Eye (tissue), 1 donor: Measurements from ENCODE around the gene ITGAV.

Experiments used
- DNase-seq: peaks from one replicate; pipeline ENCODE4 v3.0.0-alpha.2; 2015

ITGAV gene

DNA sequence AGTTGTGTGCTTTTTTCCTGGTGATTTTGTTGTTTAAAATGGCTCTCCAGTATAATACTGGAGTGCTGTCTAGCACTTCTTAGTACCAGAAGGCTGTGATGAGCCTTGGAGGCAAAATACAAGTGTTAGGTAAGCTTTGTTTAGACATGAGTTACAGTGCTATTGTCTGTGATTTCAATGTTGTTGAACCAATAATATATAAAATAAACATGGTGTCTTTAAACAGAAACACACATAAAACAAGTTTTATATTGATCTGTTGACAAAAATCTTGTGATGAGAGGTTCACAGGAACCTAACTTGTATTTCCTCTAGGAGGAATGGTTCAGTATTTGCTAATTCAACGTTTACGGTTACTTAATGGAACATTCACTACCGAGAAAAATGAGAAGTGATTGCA lies 99.0 kb downstream of the ITGAV start:
- DNase-seq: no peak

DNA sequence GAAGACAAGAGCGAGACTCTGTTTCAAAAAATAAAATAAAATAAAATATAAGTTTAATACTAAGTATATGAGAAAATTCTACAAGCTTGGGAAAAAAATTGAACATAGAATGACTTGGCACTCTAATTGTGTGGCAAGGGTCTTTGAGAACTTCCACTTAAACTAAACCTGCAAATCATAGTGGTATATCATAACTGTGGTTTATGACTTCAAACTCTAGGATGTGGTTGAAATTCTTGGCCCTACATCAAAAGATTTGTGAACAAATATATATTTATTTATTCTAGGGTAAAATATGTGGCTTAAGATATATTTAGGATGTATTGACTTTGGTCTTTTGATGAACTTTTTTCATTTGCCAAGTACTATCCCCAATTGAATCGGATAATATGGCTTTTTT lies 100.9 kb downstream of the ITGAV start:
- no peak for DNase-seq

DNA sequence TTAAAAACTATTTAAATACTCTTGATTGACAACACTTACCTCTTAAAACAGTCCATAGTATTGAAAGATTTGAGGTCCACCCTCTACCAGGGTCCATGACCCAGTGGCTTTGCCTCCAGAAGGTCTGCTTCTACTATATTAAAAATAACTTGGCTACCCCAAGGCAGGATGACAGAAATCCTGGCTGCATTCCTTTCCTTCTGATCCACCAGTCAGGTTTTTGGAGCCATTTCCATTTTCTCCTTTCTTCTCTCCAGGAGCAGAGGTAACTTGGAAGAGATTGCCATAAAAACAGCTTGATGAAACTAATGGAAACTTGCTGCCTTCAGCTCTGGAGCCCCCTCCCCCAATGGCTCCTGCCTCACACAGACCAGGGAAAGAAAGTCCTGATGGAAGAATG lies 101.4 kb downstream of the ITGAV start:
- DNase-seq: no peak

DNA sequence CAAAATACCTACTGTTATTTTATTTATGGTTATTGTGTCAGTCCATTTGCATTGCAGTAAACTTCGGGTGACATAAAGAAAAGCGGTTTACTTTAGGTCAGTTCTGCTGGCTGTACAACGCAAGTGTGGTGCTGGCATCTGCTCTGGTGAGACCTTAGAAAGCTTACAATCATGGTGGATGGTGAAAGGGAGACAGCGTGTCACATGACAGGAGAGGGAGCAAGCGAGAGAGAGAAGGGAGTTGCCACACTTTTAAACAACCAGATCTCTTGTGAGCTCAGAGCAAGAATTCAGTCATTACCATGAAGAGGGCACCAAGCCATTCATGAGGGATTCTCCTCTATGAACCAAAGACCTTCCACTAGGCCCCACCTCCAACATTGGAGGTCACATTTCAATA lies 102.0 kb downstream of the ITGAV start:
- DNase-seq: no peak

DNA sequence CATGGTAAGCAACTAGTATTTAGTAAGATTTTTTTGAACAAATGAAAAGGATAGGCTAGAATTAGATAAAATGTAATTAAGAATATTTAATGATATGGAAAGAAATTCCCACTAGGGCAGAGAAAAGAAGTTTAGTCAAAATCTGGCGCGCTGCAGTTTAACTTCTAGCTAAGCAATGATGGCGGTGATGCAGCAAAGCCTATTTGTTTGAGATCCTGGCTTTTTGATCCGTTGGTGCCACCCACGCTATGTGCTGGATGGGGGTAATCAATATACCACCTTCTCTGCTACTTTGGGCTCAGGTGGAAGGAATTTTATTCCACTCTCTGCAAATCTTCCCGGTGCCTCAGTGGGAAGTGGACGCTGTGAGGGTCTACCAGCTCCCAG lies 103.6 kb downstream of the ITGAV start:
- DNase-seq: no peak

DNA sequence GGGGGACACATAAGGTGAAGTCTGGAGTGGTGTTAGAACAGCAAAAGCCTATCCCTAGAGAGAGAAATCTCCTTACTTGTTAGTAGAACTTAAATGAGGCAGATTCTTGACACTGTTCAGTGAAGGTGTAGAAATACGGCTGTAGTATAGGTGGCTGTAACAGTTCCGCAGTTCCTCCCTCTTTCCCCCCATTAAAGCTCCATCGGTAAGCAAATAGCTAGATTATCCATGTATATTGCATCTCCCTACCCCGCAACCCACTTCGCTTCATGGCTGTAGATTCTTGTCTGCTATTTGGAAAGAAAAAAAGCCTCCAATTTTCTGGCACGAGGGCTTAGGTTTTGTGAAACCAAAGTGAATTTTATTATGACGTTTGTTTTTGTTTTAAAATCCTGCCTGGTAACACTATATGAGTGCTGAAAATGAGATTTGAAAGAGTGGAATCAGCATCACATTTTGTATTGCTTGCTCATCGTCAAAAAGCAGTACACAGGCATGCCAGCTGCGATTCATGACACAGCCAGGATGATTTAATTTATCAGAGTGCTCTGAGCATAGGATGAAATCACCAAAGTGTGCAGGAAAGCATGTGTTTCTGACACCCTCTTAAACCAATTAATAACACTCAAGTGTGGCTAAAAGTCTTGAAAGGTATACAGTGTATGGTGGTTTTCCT lies 105.4 kb downstream of the ITGAV start:
- peak; percentile 78 for DNase-seq

DNA sequence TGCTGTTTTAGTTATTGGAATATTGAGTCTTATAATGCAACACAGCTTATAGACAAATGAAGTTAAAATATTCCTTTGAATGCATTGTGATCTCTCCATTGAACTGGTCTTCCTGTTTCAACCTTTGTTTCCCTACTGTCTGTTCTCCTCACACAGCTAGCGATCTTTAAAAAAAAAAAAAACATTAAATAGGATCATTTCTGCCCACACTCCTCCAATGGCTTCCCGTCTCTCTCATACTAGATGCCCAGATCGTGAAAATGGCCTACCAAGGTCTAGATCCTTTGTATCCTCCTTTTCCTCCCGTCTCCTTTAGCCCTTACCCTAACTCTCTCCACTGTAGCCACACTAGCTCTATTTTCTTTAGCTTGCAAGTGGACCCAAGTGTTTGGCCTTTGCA lies 106.4 kb downstream of the ITGAV start:
- DNase-seq: no peak

DNA sequence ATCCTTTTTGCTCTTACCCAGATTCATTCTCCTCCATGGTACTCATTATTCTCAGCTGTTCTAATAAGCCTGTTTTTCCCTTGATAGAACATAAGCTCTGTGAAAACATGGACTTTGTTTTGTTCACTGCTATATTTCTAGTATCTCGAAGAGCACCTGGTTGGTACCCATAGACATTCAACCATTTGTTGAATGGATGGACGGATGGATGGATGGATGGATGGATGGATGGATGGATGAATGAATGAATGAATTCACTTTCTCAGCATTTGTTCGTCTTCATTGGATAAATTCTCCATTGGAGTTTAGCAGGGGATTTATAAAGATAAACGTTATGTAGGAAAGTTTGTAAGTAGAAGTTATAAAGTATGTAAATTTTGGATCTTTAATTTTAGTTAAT lies 106.9 kb downstream of the ITGAV start:
- no peak for DNase-seq

DNA sequence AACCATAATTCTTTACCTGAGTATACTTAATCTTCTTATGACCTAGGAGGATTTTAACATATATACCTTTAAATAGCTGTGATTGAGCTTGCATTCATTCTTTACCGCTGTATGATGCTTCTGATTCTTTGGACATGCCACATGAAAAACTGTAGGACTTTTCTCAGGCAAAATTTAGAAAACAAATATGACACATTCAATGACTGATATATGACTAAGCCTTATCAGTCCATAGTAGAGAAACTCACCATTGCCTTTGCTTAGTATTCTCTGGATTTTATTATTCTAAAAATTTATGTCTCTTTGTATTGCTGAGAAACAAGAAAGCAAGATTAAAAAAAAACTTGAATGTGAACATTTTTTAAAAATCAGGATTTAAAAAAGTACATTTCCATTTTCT lies 107.7 kb downstream of the ITGAV start:
- DNase-seq: no peak

DNA sequence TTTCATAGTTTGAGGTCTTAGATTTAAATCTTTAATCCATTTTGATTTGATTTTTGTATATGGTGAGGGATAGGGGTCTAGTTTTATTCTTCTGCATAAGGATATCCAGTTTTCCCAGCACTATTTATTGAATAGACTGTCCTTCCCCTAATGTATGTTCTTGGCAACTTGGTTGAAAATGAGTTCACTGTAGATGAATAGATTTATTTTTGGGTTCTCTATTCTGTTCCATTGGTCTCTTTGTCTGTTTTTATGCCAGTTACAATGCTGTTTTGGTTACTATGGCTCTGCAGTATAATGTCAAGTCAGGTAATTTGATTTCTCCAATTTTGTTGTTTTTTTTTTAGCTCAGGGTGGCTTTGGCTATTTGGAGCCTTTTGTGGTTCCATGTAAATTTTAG lies 109.9 kb downstream of the ITGAV start:
- DNase-seq: no peak

DNA sequence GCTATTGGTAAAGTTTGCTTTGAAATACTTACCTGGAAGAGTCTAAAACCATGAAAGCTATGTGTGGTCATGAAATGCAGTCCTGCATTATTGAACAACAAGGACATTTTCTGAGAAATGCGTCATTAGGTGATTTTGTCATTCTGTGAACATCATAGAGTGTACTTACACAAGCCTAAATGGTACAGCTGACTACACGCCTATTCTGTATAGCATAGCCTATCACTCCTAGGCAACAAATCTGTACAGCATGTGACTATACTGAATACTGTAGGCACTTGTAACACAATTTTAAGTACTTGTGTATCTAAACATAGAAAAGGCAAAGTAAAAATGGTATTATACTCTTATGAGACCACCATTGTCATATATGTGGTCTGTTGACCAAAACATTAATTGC lies 112.2 kb downstream of the ITGAV start:
- no peak for DNase-seq

DNA sequence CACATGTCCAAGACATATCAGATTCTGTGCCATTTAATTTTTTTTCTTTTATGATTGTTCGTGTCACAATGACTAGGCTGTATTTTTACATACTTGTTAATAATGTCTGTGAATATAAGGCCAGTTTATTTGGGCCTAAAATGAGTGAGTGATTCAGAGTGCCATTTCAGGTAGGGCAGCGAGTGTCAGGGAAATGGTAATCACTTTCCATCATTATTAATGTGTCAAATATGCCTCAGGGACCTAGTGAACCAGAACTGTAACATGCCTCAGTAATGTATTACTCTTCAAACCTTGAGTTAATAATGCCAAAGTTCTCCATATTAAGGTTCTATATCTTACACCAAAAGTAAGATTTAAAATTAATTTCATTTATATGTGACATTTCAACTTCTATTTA lies 112.6 kb downstream of the ITGAV start:
- peak; percentile 59 for DNase-seq

DNA sequence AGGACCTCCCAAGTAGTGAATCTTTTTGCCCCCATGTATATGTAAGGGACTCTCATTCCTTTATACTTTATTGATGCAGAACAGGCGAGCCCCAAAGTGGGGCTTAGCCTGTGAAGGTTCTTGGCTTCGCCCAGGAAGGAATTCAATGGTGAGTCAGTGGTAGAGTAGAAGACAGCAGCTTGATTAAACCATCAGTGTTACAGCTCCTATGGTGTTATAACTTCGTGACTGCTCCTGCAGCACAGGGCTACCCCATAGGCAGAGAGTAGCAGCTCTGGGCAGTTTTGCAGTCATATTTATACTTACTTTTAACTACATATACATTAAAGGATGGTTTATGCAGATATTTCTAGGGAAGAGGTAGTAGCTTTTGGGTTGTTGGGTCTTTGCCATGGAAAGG lies 115.0 kb downstream of the ITGAV start:
- DNase-seq: no peak

DNA sequence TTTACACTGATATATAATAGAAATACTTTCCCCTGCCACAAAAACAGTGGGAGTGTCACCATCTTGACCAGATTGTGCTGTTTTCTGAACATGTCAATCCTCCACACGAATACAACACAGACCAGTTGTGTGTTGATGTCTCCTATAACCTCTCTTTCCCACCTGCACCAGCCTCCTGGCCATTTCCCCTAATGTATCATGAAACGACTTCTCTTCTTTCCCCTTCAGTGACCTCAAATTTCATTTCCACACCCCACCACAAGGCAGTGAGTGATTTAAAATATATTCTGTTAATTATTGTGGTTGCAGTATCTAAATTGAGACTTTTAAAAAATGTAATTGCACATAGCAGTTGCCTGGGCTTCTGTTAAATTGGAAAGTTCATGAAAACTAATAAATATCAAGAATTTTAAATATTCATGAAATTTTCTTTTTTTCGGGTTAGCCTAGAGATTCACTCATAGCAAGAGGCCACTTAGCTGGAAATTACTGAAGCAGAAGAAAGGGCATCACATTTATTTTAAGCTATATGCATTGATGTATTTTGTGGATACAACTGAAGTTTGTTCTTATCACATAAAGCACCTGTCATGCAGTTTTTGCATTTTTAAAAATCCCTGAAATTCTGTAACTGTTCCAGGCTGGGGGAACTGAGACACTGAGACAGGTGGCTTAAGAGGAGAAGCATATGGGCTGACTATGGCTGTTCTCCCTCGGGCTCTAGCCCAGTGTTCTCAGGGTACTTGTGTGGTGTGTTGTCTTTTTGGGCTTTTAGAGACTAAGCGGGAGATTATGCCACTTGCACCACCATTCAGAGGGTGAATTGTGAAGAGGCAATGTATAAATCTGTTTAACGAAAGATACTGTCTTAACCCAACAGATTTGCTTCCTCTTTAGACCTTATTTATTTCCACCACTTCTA lies 119.9 kb downstream of the ITGAV start:
- no peak for DNase-seq

DNA sequence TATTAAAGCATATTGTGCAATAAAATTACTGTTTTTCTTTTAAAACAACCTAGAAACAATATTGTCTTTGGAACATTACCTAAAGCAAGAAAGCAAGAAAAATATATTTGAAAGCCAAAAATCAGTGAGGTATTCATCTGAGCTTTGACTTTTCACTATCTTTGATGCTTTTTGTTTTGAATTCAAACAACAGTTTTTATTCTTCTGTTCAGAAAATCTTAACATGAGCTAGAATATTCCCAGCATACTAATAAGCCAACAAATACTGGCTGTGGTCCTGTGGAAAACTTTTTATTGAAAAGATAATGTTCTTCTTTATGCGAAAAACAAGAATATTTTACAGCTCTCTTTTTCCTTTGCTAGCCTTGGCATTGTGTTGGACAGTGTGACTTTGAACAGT lies 123.8 kb downstream of the ITGAV start:
- no peak for DNase-seq

DNA sequence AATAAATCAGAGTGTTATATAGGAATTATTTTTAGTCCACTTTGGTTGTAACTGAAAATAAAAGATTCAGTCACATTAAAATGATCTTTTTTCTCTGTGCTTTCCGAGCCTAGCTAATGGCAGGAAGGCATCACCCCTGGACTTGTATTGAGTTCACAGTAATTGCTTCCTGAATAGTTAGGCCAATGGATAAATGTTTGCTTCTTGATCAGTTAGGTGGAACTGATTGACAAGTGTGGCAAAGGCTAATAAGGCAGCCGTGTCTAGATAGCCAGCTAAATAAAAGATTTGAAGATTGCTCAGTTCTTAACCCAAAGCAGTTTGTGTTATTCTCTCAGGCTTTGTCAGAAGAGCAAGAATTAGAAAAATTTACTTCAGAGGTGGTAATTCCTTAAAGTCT lies 124.8 kb downstream of the ITGAV start:
- peak; percentile 42 for DNase-seq

DNA sequence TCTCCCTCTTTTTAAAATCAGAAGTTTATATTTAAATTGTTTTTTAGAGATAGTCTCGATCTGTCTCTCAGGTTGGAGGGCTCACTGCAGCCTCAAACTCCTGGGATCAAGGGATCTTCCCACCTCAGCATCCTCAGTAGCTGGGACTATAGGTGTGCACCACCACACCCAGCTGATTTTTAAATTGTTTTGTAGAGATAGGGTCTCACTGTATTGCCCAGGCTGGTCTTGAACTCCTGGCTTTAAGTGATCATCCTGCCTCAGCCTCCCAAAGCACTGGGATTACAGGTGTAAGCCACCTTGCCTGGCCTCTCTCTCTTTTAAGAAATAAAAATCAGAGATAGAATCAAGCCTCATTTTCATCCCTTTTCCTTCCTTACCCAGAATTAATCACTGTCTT lies 126.1 kb downstream of the ITGAV start:
- no peak for DNase-seq

DNA sequence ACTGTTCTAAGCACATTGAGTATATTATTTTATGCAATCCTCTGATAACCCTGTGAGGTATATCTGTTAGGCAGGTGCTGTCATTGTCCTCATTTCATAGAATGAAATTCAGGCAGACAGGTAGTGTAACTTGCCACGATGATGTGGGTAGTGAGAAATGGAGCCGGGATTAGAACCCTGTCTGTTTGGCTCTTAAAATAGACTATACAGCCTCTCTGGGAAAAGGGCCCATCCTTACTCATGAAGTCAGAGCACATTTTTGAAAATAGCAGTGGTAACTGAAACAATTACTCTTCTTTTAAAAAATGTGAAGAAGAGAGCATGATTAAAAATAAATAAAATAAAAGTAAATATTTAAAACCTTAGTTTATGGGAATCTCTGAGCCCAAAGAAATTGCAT lies 127.0 kb downstream of the ITGAV start:
- no peak for DNase-seq

DNA sequence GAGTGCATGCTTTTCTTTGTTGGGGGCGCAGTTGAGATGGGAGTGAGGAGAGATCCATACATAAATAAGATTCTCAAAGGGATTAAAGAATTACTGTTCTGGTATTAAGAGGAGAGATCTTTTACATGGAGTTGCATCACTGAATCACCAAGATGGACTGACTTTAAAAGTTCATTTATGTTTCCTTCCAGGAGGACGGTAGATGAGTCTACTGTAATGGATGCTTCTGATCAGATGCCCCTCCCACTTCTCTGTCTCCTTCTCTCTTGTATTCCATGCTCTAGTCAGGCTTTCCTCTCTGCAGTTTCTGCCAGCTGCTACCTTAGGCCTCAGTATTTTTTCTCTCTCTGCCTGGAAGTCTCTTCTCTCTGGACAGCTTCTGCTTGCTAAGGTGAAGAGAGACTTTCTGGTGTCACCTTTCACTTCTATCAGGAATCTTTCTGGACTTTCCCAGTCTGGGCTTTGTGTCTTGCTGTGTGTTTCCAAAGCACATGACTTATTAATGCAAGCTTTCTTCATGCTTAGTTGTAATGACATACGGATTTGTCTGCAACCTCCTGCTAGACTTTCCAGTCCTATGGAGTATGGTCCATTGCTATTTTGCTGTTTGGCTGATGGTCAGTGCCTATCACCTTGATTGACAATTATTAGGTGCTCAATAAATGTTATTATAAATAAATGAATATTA lies 127.6 kb downstream of the ITGAV start:
- peak; percentile 60 for DNase-seq

DNA sequence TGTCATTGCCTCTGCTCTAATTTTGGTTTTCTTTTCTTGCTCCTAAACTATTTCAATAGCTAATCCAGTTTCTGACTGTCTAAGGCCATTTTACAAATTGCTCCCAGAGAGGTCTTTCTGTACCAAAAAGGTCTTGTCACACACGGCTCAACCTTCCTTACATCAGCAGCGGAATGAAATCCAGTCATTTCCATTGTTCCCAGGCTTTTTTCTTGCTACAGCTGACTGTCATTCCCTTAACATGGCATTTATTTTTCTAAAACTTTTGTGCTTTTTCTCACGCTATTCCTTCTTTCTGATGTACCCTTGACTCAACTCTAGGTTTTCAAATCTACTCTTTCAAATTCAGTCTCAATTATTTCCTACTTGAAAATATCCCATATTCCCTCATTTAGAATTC lies 128.3 kb downstream of the ITGAV start:
- peak; percentile 25 for DNase-seq

DNA sequence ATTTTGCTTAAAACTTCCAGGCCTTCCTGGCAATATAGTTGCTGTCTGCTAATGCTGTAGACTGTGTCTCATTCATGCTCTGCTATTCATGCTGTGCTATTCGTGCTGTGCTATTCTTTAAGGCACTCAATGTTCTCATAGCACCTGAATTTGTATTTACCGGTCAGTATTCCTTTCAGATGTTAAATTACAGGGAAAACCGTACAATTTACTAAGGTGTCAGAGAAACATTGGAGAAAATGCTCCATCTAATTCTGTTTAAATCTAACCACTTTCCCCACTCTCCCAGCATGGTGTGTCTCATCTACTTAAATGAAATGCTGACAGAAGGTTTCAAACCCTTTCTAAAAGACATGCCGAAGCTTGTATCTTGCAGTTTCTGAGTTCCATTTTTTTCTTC lies 129.0 kb downstream of the ITGAV start:
- peak; percentile 51 for DNase-seq

DNA sequence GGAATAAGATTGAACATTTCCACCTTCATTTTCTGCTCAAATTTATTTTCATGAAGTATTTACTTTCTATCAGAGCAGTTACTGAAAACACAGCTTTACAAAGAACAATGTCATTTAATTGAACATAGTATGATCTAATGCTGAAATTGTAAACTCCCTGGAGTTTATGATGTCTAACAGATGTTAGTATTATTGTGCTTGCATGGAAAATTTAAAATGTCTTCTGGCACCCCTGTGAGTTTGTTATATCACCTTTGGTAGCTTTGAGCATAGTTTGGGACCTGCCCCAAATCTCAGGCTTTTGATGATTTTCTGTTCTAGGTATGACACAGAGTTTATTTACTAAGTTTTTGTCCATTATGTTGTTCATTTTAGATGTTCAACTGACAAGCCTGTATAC lies 132.1 kb downstream of the ITGAV start:
- no peak for DNase-seq

DNA sequence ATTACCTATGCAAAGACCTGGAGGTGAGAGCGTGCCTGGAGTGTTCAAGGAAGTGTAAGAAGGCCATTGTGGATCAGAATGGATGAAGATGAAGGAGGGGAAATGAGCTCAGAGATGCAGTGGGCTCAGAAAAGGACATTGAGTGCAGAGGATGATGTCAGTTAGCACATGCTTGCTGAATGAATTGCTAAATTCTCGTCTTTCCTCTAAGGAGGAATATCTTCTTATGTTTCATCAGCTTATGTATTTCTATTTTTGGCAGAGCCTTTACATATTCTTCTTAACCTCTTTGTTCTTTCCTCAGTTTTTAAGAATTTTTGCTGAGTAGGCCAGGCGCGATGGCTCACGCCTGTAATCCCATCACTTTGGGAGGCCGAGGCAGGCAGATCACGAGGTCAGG lies 134.9 kb downstream of the ITGAV start:
- no peak for DNase-seq

DNA sequence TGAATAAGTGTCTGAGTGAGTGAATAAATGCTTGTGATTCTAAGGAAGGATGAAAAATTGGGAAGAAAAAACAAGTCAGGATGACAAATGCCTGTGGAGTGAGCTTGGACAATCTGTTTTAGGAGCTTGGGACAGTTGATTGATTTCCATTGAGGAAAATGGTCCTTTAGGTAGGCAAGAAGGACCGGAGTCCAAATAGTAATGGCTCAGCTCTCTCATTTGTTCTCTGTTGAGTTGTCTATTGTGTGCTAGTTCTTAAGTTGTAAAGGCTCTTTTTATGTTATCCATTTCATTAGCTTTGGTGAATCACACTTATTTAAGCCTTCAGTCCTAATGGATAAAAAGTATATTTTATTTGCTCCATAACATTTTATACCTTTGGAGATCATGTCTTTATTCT lies 135.9 kb downstream of the ITGAV start:
- no peak for DNase-seq
